NCI-H146 treated with DMSO at 0.1 percent for 48 hours (cell line): Measurements from ENCODE around the gene SLC35F2.
"Not testable (repeated sequence)": the region's sequence is repeated elsewhere in the genome, so short reads cannot be mapped to it uniquely, and the experiment has no call there.

Source experiments
- DNase-seq: peaks from one replicate; lab custom pipeline; 2025; ENCODE audit not compliant: unreplicated experiment; lab: John Stamatoyannopoulos, UW

The SLC35F2 gene

GRCh38 chr11:107858217-107859070, at the start of gene SLC35F2:
Gene SLC35F2, minus strand, starts transcription at chr11:107858787. Its CDS starts 20 bp downstream, at chr11:107858767.
- peak; percentile 90 for DNase-seq

GRCh38 chr11:107908211-107908610, 49.6 kb upstream of the SLC35F2 start:
- no peak for DNase-seq

GRCh38 chr11:107898270-107898669, 39.7 kb upstream of the SLC35F2 start:
- DNase-seq = no peak

GRCh38 chr11:107882095-107882820, 23.7 kb upstream of the SLC35F2 start:
- DNase-seq = no peak

- DNase-seq = not testable (repeated sequence)
Observed at GRCh38 chr11:107881471-107881870, 22.9 kb upstream of the SLC35F2 start.

GRCh38 chr11:107876141-107876540, 17.6 kb upstream of the SLC35F2 start:
- DNase-seq = no peak

GRCh38 chr11:107864591-107864990, 6.0 kb upstream of the SLC35F2 start:
- no peak for DNase-seq

GRCh38 chr11:107860688-107861087, 2.1 kb upstream of the SLC35F2 start:
- no peak for DNase-seq

- DNase-seq = not testable (repeated sequence)
Observed at GRCh38 chr11:107860240-107860620, 1.6 kb upstream of the SLC35F2 start.

- DNase-seq = peak; percentile 40
Observed at GRCh38 chr11:107859459-107860239, 1.1 kb upstream of the SLC35F2 start.

GRCh38 chr11:107857550-107858216, 904 bp downstream of the SLC35F2 start:
- no peak for DNase-seq

- DNase-seq = no peak
Observed at GRCh38 chr11:107856981-107857517, 1.5 kb downstream of the SLC35F2 start.

- no peak for DNase-seq
Observed at GRCh38 chr11:107856180-107856980, 2.2 kb downstream of the SLC35F2 start.

GRCh38 chr11:107853070-107853469, 5.5 kb downstream of the SLC35F2 start:
- DNase-seq = no peak

- DNase-seq = no peak
Observed at GRCh38 chr11:107851704-107852310, 6.8 kb downstream of the SLC35F2 start.

GRCh38 chr11:107849790-107850189, 8.8 kb downstream of the SLC35F2 start:
- DNase-seq = no peak

- DNase-seq = no peak
Observed at GRCh38 chr11:107848345-107848744, 10.2 kb downstream of the SLC35F2 start.

GRCh38 chr11:107847184-107847583, 11.4 kb downstream of the SLC35F2 start:
- DNase-seq = no peak

GRCh38 chr11:107844041-107844440, 14.5 kb downstream of the SLC35F2 start:
- DNase-seq = no peak
